Ishikawa (cell line): ENCODE results near the gene EHMT2.

Source experiments
- RAD21 ChIP-seq: IDR thresholded peaks from 2 replicates; pipeline ENCODE4 v1.6.1; 2012; ENCODE audit warnings: low read depth
- ZBTB7A ChIP-seq: IDR thresholded peaks from 2 replicates; pipeline ENCODE4 v1.6.1; 2012; ENCODE audit warnings: low read depth

DNA sequence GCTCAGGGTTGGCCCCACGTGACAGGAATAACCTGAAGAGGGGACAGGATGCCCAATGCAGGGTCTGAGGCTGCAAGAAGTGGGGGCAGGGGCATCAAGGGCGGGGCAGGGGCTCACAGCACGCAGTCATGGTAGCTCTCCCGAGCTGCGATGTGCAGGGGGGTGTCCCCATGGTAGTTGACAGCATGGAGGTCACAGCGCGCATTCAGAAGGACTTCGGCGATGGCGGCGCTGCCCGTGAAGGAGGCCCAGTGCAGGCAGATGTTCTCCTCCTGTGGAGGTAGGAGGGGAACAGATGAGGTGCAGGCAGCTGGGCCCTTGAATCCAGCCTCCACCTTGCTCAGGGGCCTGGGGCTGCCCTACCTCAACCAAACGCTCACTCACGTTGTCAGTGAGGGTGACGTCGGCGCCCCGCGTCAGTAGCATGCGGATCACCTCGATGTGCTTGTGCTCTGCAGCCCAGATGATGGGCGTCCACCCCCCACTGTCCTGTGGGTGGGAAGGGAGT, 12.9 kb downstream of the EHMT2 start:
- no peak for TF ChIP-seq RAD21
- TF ChIP-seq ZBTB7A: no peak
